Left renal cortex interstitium (tissue), 4 donors: Measurements from ENCODE around the gene CPB1. TPM values are rescaled to one million over a fixed set of nuclear protein-coding genes. Genes with fewer than 3 reads are reported as not detected.
"Not testable (repeated sequence)": the region's sequence is repeated elsewhere in the genome, so short reads cannot be mapped to it uniquely, and the experiment has no call there.

Experiments
- DNase-seq, 4 donors: peaks; one replicate each; pipeline ENCODE4 v3.0.0-alpha.2; 2013; ENCODE audit warnings: low read depth in 4 of 4, low spot score in 2 of 4, missing footprints in 1 of 4
- polyA plus RNA-seq, 4 donors: library from polyadenylated mRNA; unstranded; fragments of 120-200 nt; gene quantifications; one replicate each; pipeline ENCODE4 v1.2.1, GENCODE V29; 2013; ENCODE audit not compliant: insufficient read length in 4 of 4

Gene CPB1
- polyA plus RNA-seq: 1 to 10 TPM in 1 of 4 donors, under 1 TPM in 3; 0.71 to 1.1 (median 0.79) TPM

DNA sequence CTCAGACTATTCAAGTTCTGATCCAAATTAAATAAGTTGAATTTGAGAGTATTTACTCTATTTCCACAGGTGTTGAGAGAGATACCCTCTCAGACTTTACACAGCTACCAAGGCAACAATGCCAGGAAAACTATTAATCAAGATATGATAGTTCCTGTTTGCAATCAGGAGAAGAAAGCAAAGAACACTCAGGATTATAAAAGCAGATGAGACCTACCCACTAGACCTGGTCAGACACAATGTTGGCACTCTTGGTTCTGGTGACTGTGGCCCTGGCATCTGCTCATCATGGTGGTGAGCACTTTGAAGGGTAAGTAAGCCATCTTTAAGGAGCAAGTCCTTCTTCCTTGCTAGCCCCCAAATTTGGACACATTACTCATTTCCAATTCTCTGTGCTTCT lies at the start of gene CPB1:
TSS of gene CPB1 (plus strand) at position 227 of the 400 bp plus-strand sequence. CDS start at position 240, 13 bp downstream.
- DNase-seq: no peak

DNA sequence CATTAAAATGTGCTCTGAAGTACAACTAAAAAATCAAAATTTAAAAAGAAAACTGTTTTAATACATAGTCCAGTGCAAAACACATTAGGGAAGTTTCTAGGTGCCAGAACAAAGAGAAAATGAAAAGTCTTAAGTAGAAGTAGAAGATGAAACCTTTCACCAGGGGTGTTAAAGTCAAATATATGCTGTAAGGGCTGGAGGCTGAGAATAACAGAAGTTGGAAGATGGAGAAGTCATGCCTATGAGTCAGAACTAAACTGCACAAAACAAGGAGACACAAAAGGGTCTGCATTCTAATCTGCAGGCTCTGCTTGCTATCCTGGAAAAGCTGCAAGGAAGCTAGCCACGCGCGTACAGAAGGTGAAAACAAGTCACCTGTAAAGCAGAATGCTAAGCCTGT lies 48.7 kb upstream of the CPB1 start:
- DNase-seq: no peak

DNA sequence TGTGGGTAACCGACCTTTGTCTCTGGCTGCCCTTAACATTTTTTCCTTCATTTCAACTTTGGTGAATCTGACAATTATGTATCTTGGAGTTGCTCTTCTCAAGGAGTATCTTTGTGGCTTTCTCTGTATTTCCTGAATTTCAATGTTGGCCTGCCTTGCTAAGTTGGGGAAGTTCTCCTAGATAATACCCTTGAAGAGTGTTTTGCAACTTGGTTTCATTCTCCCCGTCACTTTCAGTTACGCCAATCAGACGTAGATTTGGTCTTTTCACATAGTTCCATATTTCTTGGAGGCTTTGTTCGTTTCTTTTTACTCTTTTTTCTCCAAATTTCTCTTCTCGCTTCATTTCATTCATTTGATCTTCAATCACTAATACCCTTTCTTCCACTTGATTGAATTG lies 42.6 kb upstream of the CPB1 start:
- DNase-seq: not testable (repeated sequence)

DNA sequence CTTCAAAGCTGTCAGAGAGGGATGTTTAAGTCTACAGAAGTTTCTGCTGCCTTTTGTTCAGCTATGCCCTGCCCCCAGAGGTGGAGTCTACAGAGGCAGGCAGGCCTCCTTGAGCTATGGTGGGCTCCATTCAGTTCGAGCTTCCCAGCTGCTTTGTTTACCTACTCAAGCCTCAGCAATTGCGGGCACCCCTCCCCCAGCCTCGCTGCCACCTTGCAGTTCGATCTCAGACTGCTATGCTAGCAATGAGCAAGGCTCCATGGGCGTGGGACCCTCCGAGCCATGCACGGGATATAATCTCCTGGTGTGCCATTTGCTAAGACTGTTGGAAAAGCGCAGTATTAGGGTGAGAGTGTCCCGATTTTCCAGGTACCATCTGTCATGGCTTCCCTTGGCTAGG lies 41.5 kb upstream of the CPB1 start:
- not testable (repeated sequence) for DNase-seq

DNA sequence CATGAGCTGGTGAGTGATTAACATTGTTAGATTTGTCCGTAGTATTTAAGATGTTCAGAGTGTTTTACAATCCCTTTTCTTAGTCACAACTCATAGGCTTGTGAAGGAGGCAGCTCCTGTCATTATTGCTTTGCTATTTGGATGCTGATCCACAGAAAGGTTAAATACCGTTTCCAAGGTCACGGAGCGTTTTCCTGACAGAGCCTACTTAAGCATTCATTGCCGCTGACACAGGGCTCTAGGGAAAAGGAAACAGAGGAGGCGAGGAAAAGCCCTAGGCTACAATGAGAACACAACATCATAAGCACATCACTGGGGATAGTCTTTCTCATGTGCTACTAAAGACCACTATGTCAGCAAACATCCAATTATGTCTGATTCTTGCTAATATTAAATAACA lies 38.5 kb upstream of the CPB1 start:
- DNase-seq: no peak

DNA sequence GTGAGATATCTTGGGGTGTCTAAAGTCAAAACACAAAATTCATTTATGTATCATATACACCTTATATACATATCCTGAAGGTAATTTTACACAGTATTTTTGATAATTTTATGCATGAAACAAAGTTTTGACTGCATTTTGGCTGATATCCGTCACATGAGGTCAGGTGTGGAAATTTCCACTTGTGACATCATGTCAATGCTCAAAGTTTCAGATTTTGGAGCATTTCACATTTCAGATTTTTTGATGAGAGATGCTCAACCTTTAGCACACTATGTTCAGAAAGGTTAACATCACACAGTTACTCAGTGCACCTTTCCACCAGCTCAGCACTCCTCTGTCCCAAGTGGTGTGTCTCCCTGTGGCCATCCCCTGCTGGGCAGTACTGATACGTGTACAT lies 37.7 kb upstream of the CPB1 start:
- no peak for DNase-seq

DNA sequence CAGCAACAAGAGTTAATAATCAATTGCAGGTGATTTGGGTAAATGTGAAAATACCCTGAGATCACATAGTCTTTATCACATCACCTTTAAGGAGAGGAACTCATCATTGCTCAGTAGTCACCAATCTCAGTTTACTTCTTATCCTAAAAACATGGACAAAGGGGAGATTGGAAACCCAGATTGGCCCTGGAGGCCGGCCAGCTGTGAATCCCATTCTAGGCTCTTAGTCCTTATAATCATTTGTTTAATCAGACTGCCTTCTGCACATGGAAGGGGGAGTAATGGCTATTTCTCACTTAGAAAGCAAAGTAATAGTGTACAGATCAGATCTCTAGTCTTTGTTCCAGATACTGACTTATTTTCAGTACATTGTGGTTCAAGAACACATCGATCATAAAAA lies 37.2 kb upstream of the CPB1 start:
- no peak for DNase-seq

DNA sequence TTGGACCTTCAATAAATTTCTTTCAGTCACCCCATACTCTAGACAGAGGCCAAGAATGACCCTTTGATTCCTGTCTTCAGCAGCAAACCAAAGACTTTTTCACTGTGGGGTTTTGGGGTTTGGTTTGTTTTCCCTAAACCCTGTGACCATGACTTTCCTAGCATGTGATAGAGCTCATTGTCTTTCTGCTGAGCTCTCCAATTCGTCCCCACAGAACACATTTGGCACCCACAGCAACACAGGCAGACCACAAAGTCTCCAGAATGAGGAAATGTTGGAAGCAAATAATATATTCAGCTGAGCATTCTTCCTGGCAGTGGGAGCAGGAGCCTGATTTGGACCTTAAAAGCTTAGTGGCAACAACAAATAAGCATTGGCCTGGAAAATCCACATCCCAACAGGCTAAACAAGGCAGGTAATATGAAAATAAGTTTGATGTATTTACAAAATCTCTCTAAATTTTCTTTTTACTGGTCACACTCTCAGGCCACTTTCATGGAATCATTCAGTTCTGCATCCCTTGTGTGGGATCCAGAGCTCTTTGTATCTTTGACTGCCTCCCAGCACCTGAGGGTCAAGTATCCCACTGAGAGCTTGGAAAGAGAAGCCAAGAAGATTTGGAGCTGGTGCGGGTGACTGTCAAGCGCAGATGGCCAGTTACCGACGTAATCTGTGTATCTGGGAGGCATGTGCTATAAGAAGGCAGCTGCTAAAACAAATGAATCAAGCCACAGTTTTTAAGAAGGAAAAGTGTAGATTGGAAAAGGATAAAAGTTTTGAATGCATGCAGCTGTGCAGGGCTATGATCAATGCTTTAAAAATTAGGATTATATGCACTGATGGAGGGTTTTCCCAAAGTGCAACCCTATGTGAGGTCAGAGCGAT lies 36.5 kb upstream of the CPB1 start:
- no peak for DNase-seq

DNA sequence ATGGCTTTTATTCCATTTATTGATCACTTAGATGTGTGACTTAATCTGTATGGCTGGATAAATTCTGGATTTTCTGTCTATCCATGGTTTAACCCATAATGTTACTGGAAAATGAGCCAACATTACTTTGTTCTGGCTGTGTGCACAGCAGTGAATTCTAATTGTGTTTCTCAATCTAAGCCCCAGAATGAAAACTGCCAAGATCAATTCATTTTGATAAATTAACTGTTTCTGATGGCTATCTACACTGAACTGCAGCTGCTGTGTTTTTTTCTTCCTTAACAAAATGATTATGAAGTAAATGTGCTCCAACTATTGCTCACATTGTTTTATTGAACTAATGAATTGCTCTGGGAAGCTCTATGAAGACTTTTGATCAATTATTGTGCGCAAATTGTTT lies 35.7 kb upstream of the CPB1 start:
- DNase-seq: no peak

DNA sequence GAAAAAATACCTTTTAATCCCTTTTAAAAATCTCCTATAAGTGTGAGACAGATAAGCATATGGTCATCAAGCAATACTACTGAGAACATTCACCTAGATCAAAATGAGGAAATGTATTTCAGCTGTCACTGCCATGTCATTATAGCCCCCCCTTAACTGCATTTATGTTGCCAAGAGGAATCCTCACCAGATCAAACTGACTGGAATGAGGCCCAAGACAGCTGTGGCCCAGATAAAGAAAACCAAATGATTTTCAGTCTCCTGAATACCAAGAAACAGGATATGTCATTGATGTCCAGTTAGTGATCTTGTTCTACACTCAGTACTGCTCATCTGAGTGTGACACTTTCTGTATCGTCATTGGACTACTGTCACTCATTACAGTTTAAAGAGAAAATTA lies 35.1 kb upstream of the CPB1 start:
- no peak for DNase-seq

DNA sequence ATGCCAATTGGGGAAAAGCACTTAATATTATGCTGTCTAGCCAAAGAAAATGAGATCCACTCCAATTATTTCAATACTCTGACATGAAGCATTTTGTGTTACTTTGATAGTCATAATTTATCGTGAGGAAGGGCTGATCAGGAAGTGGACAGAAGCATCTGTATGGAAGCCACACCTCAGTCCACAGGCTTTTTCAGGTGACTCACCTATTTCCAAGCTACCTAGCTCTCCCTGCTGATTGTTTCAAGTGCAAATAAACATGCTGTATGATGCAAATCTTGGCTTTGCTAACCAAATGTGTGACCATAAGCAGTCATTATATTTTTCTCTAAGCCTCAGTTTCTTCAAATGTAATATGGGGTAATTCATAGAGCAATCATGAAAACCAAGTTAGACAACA lies 30.8 kb upstream of the CPB1 start:
- no peak for DNase-seq

DNA sequence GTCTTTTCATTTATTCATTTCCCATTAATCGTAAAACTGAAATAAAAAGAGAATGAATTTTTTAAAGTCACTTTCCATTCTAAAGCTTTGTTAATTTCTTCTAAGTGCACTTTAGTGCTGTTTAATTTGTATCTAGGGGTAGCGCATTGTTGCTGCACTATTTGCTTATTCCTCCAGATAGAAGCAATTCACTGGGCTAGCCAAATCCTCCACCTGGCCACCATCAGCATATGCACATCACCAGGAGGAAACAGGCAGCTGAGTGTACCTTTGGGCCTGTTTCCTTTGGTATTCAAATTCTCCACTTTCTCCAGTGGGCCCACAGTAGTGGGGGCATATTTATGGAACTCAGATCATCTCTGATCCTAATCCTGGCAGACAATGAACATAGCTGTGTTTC lies 29.8 kb upstream of the CPB1 start:
- DNase-seq: no peak

DNA sequence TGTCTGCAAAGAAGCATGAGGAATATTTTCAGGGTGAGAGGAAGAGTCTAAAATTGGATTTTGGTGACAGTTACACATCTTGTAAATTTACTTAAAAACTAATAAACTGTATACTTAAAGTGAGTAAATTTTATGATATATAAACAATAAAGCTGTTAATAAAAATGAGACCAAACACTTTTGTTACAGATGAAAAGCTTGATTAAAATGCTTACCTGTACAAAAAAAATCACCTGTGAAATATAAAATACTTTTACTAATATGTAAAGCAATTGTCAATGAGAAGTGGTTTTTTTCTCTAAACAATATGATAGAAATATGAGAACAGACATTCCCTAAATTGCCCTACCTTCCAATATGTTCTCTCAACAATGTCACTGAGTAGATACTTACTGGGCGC lies 27.2 kb upstream of the CPB1 start:
- DNase-seq: no peak

DNA sequence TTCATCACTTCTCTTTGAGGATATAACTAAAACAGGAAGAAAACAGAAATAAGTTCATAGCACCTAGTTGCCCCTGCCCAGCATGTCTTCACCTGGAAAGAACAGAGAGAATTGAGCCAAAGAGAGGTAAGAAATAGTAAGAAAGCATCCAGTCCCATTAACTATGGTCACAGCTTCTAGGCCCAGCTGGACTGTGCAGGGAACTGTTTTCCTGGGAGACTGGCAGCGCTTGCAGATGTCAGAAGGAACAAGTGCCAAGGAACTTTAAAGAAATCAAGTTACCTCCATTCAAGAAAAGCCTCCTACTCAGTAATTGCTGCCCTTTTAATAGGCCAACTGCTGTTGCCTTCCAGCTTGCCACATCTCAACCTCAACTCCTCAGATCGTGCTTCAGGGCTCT lies 17.8 kb upstream of the CPB1 start:
- DNase-seq: no peak

DNA sequence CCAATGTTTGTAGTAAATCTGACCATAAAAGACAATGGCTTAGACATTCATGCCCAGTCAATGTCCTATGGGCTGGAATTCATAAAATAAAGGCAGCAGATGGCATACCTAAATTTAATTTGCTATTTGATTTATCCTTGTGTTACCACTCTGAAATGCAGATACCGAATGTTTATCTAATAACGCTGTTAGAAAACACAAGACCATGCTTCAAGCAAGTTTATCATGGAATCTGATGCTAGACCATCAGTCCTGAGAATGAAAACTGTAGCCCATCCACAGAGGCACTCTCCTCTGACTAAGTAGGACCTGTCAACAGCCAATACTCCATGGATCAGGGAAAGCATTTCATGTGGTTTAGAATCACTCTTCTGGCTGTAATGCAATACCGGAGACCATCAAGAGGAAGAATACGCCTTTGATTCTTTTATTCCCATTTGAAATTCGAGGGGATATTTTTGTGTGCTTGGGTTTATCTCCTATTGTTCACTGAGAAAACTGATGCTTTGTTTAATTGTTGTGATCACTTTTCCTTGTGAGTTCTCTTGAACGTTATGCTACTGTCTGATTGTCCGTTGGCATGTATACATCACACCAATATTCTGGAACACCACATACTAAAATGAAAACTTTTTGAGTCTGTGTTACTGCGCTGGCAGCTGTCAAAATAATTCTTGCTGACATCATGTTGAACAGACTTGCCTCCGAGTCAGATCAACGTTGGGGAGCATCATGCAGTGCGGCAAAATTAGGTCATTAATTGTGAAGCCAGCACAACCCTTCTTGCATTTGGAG lies 12.1 kb upstream of the CPB1 start:
- no peak for DNase-seq

DNA sequence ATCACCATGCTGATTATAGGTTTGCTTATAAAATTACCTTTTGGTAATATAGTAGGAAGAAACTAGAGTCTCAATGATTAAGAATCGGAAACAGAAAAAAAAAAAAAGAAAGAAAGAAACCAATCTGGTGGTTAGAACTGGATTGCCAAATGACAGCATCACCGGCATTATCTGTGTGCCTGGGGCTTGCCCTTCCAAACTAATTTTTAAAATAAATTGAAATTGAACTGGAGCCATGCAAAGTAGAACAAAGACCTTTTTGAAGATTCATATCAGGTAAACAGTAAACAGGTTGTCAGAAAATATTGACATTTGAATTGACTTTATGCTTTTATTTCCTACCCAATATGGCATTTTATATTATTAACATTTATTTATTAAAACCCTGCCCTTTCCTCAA lies 11.2 kb upstream of the CPB1 start:
- DNase-seq: no peak

DNA sequence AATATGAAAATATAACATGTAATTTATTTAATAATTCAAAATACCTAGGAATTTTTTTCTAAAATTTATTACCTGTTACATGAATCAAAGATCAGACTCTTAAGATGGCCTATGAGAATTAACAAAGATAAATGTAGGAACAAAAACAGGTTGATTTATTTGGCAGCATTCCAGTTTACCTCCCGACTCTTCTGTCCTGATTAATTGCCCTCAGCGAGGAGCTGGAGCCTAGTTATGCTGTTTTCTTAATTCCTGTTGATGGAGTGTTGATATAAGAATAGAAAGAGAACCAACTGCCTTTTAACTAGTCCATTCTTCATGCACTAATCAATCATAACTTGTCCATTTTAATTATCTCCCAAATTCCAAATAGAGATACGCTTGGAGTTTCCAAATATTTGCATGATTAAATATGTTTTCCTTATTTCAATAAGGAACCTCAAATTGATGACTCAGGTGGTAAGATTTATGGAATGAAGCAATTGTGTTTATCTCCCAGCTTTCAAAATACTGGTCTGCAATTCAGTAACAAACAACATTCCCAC lies 10.6 kb upstream of the CPB1 start:
- DNase-seq: no peak

DNA sequence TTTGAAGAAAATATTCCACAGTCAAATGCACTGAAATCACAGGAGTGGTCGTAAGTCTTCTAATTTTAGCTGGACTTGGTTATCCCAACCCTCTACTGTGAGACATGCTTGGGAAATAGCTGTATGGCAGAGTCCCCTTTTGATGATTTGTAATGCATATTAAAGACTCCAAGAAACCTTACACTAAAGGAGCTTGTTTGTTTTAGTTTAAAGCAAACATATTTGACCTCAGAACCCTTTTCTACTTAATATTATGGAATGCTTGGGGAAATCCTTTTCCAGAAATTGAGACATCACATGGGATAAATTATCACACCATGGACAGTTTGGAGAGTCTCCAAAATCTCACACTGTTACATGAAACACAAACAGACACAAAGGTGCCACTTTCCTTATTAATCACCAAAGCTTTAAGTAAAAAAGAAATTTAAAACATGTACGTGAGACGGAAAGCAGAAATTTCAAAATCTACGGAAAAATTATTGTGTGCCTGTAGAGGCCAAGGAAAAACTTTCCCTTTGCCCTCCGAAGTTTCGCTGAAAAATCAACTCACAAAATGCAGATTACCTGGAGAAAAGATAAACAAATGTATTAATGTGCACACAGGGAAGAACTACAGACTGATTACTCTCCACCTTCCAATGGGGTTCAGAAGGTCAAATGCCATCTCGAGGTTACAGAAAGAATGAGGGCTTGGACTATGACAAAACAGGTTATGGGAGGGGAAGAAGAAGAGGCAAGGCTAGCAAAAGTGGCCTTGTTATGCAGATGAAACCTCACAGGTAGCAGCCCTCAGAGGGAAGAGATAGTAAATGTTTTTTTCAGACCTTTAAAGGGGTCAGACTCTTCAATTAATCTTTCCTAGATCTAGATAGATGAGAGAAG lies 7.0 kb upstream of the CPB1 start:
- no peak for DNase-seq

DNA sequence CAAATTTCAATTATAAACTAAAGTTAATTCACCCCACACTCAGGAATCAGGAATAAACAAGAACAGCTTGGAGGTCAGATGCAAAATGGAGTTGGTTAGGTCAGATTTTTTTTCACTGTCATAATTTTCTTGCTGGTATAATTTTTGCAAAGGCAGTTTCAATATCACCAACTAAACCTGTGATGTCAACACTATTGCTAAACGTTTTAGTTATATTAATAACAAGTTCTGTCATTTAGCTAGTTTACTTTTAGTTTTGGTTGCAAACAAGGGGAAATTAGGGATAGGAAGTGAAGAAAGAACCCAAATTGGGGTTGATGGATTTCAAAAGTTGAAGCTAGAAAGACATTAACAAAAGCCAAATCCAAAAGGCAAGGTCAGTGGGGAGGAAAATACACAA lies 4.6 kb upstream of the CPB1 start:
- no peak for DNase-seq

DNA sequence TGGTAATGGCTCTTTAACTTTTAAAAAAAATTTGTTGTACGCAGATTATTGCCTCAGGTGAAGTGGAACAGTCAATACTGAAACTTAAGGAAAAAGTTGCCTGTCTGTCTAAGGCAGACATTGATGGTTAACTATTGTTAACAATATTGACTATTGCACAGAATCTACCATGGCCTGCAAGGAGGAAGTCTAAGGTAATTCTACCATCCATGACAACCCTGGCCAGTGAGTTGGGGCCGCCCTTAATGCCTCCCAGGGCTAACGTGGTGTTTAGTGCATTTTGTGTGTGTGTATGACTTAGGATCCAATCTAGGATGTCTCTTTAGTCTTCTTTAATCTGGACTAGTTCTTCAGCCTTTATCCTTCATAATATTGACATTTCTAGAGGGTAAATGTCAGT lies 2.1 kb upstream of the CPB1 start:
- no peak for DNase-seq
